ENCODE results near the gene SLC11A2.

Gene SLC11A2
- total RNA-seq, result 27.1 to 55.5 (median 45.4) reads per million in 4 donors

DNA sequence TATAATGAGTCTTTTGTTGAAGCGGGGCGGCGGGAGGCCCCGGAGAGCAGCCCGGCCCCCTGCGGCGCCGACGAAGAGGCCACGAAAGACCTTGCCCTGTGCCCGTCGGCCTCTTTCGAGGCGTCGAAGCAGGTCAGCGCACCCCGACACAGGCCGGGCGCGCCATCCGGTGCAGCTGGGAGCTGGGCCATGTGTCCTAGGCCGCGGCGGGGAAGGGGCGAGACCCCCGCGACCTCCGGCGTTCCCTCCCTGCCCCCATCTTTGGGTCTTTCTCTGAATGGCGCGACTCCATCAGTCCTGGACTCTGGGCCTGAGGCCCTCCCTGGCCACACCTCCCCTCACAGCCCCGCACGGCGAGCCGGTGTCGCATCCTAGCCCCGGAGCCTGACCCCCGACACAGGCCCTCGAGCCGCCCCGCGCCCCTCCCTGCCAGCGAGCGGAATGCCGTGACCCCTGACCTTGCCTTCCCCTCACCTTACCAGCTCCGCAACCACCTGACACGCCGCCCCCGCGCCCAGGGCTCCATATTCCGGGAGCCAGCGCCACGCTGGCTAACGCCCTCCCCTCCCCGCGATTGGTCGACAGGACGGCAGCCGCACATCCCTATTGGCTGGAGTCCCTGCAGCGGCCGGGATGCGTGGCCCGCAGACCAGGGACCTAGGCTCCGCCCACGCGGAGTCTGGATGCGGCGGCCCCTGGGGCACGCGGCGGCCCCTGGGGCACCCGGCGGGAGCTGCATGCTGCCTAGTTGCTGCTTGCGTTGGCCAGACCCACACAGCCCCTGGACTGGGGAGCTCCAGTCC is at the start of gene SLC11A2:
Gene SLC11A2, minus strand, starts transcription at position 549 of the 803 bp plus-strand sequence. CDS start 15,656 bp downstream, outside the sequence.
- DNase-seq, result peak; percentile 88 to 93 (median 90)

DNA sequence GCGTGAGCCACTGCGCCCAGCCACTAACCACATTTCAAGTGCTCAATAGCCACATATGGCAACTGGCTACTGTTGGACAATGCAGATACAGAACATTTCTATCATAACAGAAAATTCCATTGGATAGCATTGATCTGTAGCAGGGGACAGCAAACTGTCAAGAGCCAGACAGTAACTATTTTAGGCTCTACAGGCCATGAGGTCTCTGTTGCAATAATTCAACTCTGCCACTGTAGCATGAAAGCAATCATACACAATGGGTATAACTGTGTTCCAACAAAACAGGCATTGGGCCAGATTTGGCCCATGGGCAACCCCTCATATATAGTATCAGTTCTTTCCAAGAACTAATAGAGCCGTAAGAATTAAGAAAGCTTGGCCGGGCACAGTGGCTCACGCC is 49.2 kb upstream of the SLC11A2 start:
- no peak for DNase-seq

DNA sequence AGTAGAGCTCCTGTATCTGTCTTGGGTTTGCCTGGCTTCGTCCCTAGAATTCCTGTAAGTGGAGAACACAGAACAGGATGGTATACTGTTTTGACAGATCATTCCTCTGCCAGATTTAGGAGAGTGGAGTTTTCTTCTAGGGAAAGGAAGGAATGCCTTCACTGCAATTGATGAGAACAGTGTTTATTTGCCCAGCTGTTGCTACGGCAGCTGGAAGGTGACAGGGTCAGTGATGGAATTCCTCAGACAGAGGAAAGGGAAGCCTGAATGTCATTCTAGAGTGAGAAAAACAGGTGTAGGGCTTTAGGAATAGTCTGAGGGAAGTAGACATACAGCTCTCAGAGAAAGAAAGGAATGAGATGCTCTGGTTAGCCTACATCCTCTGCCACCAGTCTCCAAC is 45.5 kb upstream of the SLC11A2 start:
- no peak for DNase-seq

DNA sequence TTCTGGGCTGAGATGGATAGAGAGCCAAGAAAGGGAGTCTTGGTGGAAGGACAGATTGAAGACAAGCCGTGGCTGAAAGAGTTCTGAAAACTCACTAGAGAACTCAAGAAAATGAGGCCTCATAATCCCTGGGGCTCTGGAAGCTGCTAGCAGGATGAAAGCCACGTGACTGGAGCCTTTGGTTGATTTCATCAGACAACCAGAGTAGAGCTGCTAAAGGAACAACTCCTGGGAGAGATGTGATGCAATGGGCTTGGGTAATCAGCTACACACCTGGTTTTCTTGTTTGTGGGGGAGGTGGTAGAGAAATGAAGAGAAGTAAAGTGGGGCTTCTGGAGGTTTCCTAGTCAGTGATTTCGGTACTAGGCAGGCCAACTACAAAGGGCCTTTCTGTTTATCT is 43.8 kb upstream of the SLC11A2 start:
- no peak for DNase-seq

DNA sequence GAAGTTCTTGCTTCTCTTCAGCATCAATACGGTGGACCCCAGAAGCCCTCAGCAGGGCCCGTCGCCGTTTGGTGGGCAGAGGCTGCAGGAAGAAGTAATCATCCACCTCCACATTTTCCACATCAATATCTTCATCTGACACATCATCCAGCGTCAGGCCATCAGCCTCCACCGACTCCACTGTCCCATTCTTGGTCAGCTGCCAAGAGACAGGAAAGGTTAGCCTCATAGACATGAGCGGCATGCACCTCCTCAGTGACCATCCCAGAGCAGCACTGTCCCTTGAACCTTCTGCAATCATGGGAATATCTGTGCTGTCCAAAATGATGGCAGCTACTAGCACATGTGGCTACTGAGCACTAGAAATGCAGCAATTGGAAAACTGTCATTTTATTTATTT is 41.6 kb upstream of the SLC11A2 start:
- DNase-seq, result no peak

DNA sequence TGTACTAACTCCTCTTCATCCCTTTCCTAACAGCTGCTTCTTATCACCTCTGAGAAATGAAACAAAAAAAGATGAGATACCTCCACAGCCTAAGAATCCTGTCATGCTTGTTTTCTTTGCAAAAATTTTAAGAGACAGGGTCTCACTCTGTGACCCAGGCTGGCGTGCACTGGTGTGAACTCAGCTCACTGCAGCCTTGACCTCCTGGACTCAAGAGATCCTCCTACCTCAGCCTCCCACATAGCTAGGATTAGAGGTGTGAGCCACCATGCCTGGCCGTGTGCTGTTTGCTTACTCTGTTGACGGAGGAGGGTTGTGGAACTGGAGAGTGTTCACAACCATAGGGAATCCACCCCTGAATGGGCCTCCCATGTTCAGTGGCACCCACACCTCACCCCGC is 41.0 kb upstream of the SLC11A2 start:
- DNase-seq, result no peak

DNA sequence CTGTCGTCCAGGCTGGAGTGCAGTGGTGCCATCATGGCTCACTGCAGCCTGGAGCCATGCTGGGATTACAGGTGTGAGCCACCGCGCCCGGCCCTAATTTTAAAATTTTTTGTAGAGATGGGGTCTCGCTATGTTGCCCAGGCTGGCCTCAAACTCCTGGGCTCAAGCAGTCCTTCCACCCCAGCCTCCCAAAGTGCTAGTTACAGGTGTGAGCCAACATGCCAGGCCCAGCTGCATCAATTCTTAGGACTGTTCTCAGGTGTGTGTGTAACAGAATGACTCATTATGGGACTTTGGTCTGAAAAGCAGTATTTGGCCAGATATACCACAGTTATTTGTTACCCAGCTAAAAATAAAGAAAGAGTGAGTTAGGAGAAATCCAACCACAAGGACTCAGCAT is 39.3 kb upstream of the SLC11A2 start:
- no peak for DNase-seq

DNA sequence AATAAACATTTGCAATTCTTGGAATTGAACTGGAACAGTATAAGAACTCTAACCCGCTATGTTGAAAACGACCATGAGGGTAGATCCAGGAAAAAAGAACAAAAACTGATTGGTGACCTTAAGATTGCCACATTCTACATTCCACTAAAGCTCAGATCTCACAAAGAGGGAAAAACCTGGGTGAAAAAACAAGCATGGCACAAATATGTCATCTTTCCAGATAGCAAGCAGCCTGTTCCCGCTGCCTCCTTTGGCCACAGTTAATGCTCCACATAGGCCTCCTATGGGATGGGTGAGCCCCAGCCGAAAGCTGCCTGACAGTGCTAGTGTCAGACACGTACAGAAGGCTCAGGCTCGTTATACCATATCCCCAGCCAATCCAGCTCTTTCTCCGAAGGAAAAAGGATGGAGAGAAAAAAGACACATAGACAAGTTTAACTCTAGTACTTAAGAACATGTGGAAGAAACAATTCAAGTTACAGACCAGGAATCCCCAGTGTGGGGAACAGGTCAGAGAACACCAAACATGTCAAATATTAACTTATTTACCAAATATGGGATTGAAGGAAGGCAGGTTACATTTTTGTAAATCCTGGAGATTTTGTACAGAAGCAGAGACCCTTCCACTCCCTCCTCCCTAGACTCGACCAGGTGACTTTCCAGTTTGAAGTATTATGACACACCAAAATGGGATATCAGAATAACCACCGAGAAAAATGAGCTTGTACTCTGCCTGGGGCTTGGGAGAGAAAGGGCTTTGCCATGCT is 36.6 kb upstream of the SLC11A2 start:
- no peak for DNase-seq

DNA sequence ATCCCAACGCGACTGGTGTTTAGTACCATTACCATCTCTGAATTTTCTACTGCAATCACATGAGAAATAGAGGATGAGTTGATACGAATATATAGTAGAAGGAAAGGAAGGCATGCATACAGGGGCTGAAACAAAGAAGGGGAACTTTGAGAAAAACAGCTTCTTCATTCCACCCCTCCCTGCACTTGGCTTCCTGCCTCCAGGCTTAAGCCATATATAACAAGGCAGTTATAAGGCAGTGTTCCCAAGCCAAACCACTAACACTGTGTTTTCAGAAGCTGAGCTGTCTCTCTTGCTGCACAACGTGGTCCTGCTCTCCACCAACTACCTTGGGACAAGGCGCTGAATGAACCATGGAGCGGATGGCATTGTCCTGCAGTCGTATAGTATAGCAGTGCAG is 32.9 kb upstream of the SLC11A2 start:
- DNase-seq, result no peak

DNA sequence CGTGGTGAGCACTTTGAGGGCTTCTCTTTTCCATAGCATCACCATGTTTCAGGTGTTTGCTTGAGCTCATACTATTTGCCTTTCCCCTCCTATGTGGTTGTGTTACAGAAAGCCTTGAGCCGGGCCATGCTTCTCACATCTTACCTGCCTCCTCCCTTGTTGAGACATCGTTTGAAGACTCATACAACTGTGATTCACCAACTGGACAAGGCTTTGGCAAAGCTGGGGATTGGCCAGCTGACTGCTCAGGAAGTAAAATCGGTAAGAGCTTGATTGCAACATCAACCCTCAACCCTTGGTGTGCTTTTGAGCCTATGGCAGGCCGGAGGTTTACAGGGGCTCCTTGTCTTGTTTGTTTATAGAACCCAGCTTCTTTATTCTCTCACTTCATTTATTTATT is 30.1 kb upstream of the SLC11A2 start:
- DNase-seq, result no peak

DNA sequence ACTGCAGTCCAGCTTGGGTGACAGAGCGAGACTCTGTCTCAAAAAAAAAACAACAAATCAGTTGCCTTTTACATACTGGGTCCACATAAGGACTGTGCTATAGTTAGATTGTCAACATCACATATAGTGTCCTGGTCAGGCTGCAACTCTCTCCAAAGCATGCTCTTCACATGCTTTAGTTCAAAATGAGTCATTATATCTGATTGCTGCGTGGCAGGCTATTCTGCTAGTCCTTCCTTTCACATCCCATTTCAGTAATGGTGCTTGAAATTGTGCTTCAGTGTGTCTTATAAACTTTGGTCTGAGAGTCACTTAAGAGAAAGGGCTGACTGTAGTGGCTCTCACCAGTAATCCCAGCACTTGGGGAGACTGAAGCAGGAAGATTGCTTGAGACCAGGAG is 28.9 kb upstream of the SLC11A2 start:
- no peak for DNase-seq

DNA sequence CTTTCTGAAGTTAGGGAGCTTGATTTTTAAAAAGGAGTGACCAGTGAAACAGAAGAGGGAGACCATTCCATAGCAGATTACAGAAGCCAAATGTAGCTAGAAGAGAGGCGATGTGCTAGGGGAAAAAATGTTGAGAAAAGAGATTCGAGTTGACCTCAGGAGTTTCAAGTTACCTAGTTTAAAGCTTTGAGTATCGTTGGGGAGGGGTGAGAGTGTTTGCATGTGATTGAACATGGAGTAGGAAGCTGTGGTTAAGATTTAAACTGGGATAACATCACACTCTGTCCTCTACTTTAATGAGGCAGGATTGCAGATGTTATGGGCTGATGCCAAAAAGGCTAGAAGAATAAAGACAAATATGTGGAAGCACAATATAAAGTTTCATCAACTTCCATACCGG is 25.6 kb upstream of the SLC11A2 start:
- DNase-seq, result no peak

DNA sequence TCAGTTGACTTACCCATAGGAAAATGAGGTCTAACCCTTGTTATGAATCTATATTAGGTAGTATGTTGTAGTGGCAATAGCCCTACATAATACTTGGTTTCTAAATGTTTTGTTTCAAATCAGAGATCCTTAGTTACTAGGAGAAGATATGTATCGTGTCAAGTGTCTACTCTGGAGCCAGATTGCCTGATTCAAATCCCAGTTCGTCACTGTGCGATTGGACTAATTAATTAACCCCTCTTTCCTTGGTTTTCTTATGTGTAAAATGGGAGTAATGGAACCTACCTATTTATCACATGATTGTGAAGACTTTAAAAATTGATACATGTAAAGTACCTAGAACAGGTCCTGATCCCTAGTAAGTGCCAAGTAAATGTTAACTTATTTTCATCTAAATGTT is 23.3 kb upstream of the SLC11A2 start:
- DNase-seq, result no peak

DNA sequence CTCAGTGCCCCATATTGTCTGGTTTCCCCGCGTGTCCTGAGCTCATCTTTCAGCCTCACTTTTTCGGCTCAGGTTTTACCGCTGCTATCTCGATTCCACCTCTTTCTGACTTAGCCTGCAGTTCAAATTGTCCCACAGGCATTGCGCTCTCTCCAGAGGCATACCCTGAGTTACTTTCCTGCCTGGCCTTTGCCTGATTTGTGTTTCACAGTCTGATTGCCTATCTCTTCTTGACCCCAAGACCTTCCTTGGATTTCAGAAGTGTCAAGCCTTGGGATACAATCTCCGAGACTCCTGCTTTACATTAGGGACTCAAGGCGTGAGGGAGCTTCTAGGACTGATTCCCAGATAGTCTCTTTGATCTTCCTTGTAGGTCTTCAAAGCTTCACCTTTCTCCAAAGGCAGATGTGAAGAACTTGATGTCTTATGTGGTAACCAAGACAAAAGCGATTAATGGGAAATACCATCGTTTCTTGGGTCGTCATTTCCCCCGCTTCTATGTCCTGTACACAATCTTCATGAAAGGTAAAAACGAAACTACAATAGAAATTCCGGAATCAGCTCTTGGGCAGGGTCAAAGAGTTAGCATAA is 22.6 kb upstream of the SLC11A2 start:
- DNase-seq, result peak in 1 of 5 donors; percentile 56

DNA sequence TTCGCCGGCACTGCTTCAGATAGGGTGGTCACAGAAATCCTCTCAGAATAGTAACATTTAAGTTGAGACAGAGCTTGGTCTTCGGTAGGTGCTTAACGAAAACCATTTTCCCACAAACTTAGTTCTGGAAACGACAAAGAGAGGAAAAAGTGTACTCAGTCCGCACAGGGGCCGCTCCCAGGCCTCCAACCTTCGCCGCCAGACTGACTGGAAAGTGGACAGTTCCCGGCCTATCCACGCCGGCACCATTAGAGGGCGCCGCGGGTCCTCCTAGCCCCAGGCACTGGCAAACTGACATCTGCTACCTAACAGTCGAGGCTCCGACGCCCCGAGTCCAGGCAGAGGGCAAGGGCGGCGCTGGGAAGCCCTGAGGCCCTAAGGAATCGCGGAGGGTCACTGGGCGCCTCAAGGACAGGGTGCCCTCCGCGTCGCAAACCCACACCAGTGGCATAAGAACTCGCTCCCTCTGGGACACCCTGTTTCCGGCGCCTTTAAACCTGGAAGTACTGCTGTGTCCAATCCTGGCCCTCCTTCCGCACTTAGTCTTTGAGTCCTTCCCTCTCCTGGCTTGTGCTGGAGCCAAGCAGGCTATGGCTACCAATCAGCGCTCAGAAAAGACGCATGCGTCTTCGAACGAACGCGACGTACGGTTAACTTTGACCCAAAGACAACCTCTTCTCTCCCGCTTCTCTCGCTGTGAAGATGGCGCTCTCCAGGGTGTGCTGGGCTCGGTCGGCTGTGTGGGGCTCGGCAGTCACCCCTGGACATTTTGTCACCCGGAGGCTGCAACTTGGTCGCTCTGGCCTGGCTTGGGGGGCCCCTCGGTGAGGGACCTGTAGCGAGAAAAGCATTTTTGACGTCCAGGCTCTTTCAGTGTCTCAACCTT is 21.7 kb upstream of the SLC11A2 start, which contains the start of gene LETMD1:
Gene LETMD1, plus strand, starts transcription at position 673 of the 886 bp plus-strand sequence. Its CDS starts 30 bp downstream, at position 703.
- DNase-seq, result peak; percentile 82 to 97 (median 90)

DNA sequence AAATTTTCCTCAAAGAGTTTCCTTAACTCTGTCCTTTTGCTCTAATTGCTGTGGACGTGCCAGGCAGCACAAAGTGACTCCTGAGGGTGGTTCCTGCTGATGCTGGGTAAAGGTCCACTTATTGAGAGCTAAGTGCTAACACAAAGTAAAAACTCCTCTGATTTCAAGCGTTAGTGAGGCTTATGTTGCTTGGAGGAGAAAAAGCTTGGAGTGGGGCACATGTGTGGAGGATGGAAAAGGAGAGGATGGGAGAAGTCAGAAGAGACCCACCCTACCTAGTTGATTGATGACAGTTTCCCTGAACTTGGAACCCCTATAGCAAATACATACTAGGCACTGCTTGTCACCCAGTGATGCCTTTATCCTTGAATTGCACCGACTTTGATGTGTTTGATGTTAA is 10.1 kb upstream of the SLC11A2 start:
- DNase-seq, result no peak

DNA sequence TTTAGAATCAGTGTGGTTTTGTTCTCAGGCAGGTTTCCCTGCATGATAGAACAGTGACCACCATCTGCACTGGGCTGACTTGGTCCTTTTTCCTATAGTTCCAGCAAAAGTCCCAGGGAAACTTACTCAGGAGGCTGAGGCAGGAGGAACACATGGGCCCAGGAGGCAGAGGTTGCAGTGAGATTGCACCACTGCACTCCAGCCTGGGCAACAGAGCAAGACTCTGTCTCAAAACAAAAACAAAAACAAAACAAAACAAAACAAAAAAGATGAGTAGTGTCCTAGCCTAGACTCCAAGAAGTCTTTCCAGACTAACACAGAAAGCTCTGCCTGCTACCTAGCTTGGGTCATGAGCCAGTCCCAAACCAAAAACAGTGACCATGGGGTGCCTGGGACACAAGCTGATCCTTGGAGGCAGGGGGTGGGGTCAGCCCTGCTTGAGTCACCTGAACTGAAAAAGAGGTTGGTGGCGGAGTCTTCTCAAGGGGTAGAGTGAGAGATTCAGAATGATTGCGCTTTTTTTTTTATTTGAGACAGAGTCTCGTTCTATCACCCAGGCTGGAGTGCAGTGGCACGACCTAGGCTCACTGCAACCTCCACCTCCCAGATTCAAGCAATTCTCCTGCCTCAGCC is 7.4 kb upstream of the SLC11A2 start:
- DNase-seq, result no peak

DNA sequence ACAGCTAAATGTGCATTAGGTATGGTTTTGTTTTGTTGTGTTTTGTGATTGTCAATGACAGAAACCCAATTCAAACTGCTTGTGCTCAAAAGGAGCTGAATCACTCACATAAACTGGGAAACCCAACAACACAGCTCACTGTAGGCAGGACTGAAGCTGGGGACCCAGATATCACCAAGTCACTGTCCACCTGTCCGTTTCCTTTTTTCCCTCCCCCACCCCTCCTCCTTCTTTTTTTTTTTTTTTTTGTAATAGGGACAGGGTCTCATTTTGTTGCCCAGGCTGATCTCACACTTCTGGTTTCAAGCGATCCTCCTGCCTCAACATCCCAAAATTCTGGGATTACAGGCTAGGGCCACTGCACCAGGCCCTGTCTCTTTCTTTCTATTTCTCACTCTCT is 6.9 kb upstream of the SLC11A2 start:
- no peak for DNase-seq

DNA sequence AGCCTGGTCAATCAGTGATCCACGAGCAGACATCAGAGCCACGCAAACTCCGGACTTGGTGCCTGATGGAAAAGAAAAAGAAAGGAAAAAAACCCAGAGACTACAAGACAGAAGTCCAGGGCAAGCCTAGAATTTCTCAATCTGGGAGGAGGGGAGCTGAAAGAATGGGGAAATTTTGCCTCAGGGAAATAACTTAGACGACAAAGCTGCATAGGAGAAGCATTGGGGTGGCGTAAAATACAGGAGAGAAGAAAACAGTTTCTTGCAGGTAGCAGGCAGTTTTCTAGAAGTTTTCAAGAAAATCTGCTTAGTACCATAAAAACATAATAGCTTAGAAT is 2.6 kb upstream of the SLC11A2 start:
- DNase-seq, result no peak

DNA sequence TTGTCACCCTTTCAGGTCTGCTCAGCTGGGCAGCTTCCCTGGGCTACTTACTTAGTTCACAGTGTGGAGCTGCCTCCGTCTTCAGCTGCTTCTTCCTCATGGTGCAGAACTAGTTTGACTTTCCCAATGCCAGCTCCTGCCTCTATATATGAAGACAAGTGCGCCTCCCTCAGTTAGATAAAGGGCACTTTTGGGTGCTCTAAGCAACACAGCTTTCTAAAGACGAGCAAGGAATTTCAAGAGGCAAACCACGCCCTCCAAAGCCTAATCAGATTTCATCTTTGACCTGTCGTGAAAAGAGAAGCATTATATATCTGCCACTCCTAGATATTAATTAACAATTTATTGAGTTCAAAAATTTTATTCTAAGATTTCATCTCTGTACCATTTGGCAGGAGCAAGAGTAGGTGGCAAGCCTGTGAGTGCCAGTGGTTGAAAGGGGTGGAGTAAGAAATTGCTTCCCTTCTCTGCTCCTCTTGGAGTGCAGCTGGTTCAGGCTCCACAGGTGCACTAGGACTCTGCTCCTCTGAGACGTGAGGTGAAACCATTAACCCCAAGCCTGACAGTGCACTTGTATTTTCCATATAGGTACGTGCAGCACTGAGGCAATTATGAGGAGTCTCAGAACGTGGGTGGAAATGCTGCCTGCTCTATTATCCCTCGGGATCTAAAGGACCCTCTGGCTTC is 2.1 kb upstream of the SLC11A2 start:
- peak in 1 of 5 donors; percentile 45 for DNase-seq

DNA sequence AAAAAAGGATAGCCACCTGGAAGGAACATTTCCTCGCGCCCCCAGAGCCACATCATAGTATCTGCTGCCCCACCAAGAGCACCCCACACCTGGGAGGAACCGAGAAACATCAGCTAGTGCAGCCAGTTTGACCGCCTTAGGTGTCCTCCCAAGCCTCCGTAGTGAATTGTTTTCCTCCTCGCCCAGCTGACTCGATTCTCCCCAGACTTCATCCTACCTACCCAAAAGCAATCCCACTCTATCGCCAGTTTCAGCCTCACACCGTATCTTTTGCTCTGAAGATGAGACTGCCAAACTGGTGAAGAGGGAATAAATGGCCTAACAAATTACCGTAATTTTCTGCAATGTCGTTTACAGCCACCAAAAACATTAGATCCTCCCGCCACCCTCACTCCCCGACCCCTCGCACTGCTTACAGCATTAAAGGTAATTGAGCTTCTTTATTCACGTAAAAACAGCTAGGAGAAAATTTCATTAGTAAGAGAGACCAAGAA is 1.2 kb upstream of the SLC11A2 start:
- DNase-seq, result no peak

Measured in T-helper 1 cell (primary cell).